Astrocyte of the cerebellum (primary cell): ENCODE results near the gene COL4A4.
A peak's percentile ranks its signal among the peaks of the same experiment; 100 is the strongest.

Source experiments
- DNase-seq: peaks from one replicate; pipeline ENCODE4 v3.0.0-alpha.2; 2011; ENCODE audit warnings: low read depth
- H3K4me3 ChIP-seq: 2 replicates; pipeline ENCODE4 v1.5.1; 2011; ENCODE audit warnings: mild to moderate bottlenecking, low read depth, low read length, moderate library complexity
- CTCF ChIP-seq: IDR thresholded peaks from 2 replicates; pipeline ENCODE4 v1.5.1; 2012; ENCODE audit warnings: low read length, low read depth, moderate library complexity, mild to moderate bottlenecking; ENCODE audit errors: missing control alignments
- in situ Hi-C: cut with HindIII; loops from 2 replicates; pipeline ENCODE4 v1.10.0; 2017; ENCODE audit warnings: low sequenced_read_pairs

The COL4A4 gene

GRCh38 chr2:227123697-227124096 lies 40.3 kb downstream of the COL4A4 start:
- H3K4me3 ChIP-seq: no peak overlapping the region
- no peak for DNase-seq
- in situ Hi-C loops: no loop called here
- no peak for TF ChIP-seq CTCF

GRCh38 chr2:227118353-227118752 lies 45.7 kb downstream of the COL4A4 start:
- H3K4me3 ChIP-seq: no peak overlapping the region
- TF ChIP-seq CTCF: no peak
- in situ Hi-C loops: no loop called here
- DNase-seq: no peak

- H3K4me3 ChIP-seq: no peak overlapping the region
- DNase-seq: no peak
- no peak for TF ChIP-seq CTCF
- in situ Hi-C loops: no loop called here
These were observed 46.2 kb downstream of the COL4A4 start for GRCh38 chr2:227117852-227118251.

GRCh38 chr2:227117027-227117426 lies 47.0 kb downstream of the COL4A4 start:
- no peak for TF ChIP-seq CTCF
- H3K4me3 ChIP-seq: no peak overlapping the region
- in situ Hi-C loops: no loop called here
- DNase-seq: no peak

- no peak for DNase-seq
- in situ Hi-C loops: no loop called here
- no peak for TF ChIP-seq CTCF
- H3K4me3 ChIP-seq: no peak overlapping the region
These were observed 48.2 kb downstream of the COL4A4 start for GRCh38 chr2:227115761-227116160.

GRCh38 chr2:227106845-227107759 lies 56.9 kb downstream of the COL4A4 start:
- no peak overlapping the region for H3K4me3 ChIP-seq
- in situ Hi-C loops: no loop called here
- peak; percentile 57 for DNase-seq
- peak; percentile 94 for TF ChIP-seq CTCF
